GM18951 (cell line): Measurements from ENCODE around the gene EHD4.

Experiments used
- POLR2A ChIP-seq: IDR thresholded peaks from 4 replicates; pipeline ENCODE4 v1.6.1; 2011; ENCODE audit warnings: mild to moderate bottlenecking; ENCODE audit not compliant: insufficient read length, insufficient read depth; ENCODE audit errors: extremely low read depth
- in situ Hi-C: fragments of 300-500 bp; cut with MboI; formaldehyde crosslinking; loops from one replicate; pipeline ENCODE4 v1.12.0; 2022; ENCODE audit warnings: low sequenced_read_pairs, mixed read lengths, inconsistent platforms; ENCODE audit not compliant: unreplicated experiment

EHD4 gene

GRCh38 chr15:41866872-41867579 is 105.3 kb downstream of the EHD4 start:
- in situ Hi-C loops, result no loop called here
- TF ChIP-seq POLR2A, result no peak

GRCh38 chr15:41866263-41866703 is 106.1 kb downstream of the EHD4 start:
- in situ Hi-C loops, result no loop called here
- no peak for TF ChIP-seq POLR2A

GRCh38 chr15:41865490-41866055 is 106.8 kb downstream of the EHD4 start:
- TF ChIP-seq POLR2A, result no peak
- in situ Hi-C loops, result no loop called here

- in situ Hi-C loops, result no loop called here
- TF ChIP-seq POLR2A, result no peak
These were observed 109.7 kb downstream of the EHD4 start for GRCh38 chr15:41862515-41863116.

- TF ChIP-seq POLR2A, result no peak
- in situ Hi-C loops, result no loop called here
These were observed 110.5 kb downstream of the EHD4 start for GRCh38 chr15:41861736-41862356.

GRCh38 chr15:41860049-41860828 is 112.1 kb downstream of the EHD4 start:
- no peak for TF ChIP-seq POLR2A
- in situ Hi-C loops, result no loop called here

- no peak for TF ChIP-seq POLR2A
- in situ Hi-C loops, result no loop called here
These were observed 113.6 kb downstream of the EHD4 start for GRCh38 chr15:41858756-41859155.

GRCh38 chr15:41857316-41857715 is 115.0 kb downstream of the EHD4 start:
- in situ Hi-C loops, result no loop called here
- TF ChIP-seq POLR2A, result no peak

- TF ChIP-seq POLR2A, result no peak
- in situ Hi-C loops, result no loop called here
These were observed 115.6 kb downstream of the EHD4 start for GRCh38 chr15:41856716-41857115.

GRCh38 chr15:41856262-41856661 is 116.1 kb downstream of the EHD4 start:
- in situ Hi-C loops, result no loop called here
- no peak for TF ChIP-seq POLR2A

GRCh38 chr15:41855261-41855961 is 116.9 kb downstream of the EHD4 start:
- in situ Hi-C loops, result no loop called here
- no peak for TF ChIP-seq POLR2A

GRCh38 chr15:41854443-41854842 is 117.9 kb downstream of the EHD4 start:
- in situ Hi-C loops, result no loop called here
- TF ChIP-seq POLR2A, result no peak

- in situ Hi-C loops, result no loop called here
- no peak for TF ChIP-seq POLR2A
These were observed 118.5 kb downstream of the EHD4 start for GRCh38 chr15:41853831-41854230.
